Fibroblast of peridontal ligament (primary cell): ENCODE measurements around the gene FXYD4.
A peak's percentile ranks its signal among the peaks of the same experiment; 100 is the strongest.

Source experiments
- DNase-seq: peaks from one replicate; pipeline ENCODE4 v3.0.0-alpha.2; 2010; ENCODE audit errors: extremely low read depth

Gene FXYD4

GRCh38 chr10:43395571-43396060, 24.2 kb downstream of the FXYD4 start:
- DNase-seq, result no peak

GRCh38 chr10:43396061-43396927, 24.9 kb downstream of the FXYD4 start:
- peak; percentile 56 for DNase-seq

- peak; percentile 55 for DNase-seq
Observed at GRCh38 chr10:43396928-43397624, 25.6 kb downstream of the FXYD4 start.

GRCh38 chr10:43398939-43399319, 27.5 kb downstream of the FXYD4 start:
- DNase-seq, result no peak

GRCh38 chr10:43399320-43400310, 28.2 kb downstream of the FXYD4 start:
- DNase-seq, result no peak

- no peak for DNase-seq
Observed at GRCh38 chr10:43401627-43402026, 30.2 kb downstream of the FXYD4 start.

- no peak for DNase-seq
Observed at GRCh38 chr10:43402176-43402575, 30.7 kb downstream of the FXYD4 start.

- no peak for DNase-seq
Observed at GRCh38 chr10:43402880-43403452, 31.5 kb downstream of the FXYD4 start.

GRCh38 chr10:43403911-43404703, 32.7 kb downstream of the FXYD4 start:
- no peak for DNase-seq

GRCh38 chr10:43404704-43405084, 33.3 kb downstream of the FXYD4 start:
- DNase-seq, result no peak

GRCh38 chr10:43407148-43407575, 35.7 kb downstream of the FXYD4 start:
- DNase-seq, result no peak

- DNase-seq, result peak; percentile 87
Observed at GRCh38 chr10:43407576-43408330, 36.3 kb downstream of the FXYD4 start.

GRCh38 chr10:43408331-43408709, 36.9 kb downstream of the FXYD4 start:
- no peak for DNase-seq

GRCh38 chr10:43408710-43409384, 37.4 kb downstream of the FXYD4 start, which contains the start of gene HNRNPF:
TSS of gene HNRNPF (minus strand) at chr10:43409186. CDS start at chr10:43387884, 21,302 bp downstream.
- DNase-seq, result peak; percentile 92

- no peak for DNase-seq
Observed at GRCh38 chr10:43409385-43410109, 38.1 kb downstream of the FXYD4 start.

GRCh38 chr10:43410345-43410744, 38.9 kb downstream of the FXYD4 start:
- no peak for DNase-seq

- DNase-seq, result no peak
Observed at GRCh38 chr10:43411536-43411935, 40.1 kb downstream of the FXYD4 start.

- no peak for DNase-seq
Observed at GRCh38 chr10:43415544-43415943, 44.1 kb downstream of the FXYD4 start.
